ENCODE results near the gene CCDC167. TPM values are rescaled to one million over a fixed set of nuclear protein-coding genes. Genes with fewer than 3 reads are reported as not detected.

The CCDC167 gene
- total RNA-seq, 1 donor from 2014 or later = 72.1 TPM

GRCh38 chr6:37490536-37491170, 9.0 kb downstream of the CCDC167 start:
- intact Hi-C loops (cut with micrococcal nuclease) = no loop called here

- intact Hi-C loops (cut with micrococcal nuclease) = no loop called here
These were observed 9.9 kb downstream of the CCDC167 start for GRCh38 chr6:37489697-37490336.

GRCh38 chr6:37488476-37488875, 11.2 kb downstream of the CCDC167 start:
- intact Hi-C loops (cut with micrococcal nuclease) = no loop called here

DNA sequence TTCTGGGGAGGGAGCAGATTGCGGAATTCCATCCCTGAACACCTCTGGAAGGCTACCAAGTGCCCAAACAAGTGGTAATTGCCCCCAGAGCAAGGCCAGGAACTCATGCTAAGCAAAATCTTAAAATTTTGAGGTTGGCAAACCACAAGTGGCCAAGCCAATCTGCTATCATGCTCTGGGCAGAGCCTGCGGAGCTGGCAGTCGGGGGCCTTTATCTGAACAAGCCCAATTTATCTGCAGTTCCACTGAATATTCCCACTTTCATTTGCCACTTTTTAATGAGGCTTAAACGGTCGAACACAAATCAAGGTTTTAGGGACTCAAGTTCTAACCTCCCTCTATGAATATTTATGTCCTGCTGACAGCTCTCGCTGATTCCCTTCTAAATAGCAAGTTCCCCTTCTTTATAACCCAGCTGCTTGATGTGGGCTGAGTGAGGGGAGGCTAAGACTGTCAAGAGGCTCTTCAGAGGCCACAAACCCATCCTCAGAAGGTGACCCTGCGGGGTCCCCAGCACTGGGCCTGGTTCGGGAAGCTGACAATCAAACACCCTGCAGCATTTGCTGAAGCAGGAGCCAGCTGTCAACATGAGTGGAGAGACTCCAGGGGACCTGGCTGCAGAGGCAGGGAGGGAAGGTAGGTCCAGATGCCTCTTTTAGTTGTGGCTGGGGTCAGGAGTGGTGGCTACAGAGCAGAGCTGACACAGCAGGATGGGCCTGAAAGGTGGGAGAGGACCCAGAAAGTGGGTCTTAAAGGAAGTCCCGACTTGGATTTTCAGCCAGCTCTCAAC, 11.9 kb downstream of the CCDC167 start:
- intact Hi-C loops (cut with micrococcal nuclease) = no loop called here

GRCh38 chr6:37486121-37486839, 13.4 kb downstream of the CCDC167 start:
- intact Hi-C loops (cut with micrococcal nuclease) = no loop called here

- intact Hi-C loops (cut with micrococcal nuclease) = no loop called here
These were observed 14.4 kb downstream of the CCDC167 start for GRCh38 chr6:37485291-37485702.

- intact Hi-C loops (cut with micrococcal nuclease) = loop anchor here (1.0 kb wide), 3 partner anchors 18 to 208 kb away; no protein-coding TSS in a partner anchor
These were observed 14.9 kb downstream of the CCDC167 start for GRCh38 chr6:37484786-37485170.

- intact Hi-C loops (cut with micrococcal nuclease) = loop anchor here (1.0 kb wide), 3 partner anchors 18 to 208 kb away; no protein-coding TSS in a partner anchor
These were observed 15.5 kb downstream of the CCDC167 start for GRCh38 chr6:37483917-37484785.

- intact Hi-C loops (cut with micrococcal nuclease) = no loop called here
These were observed 16.3 kb downstream of the CCDC167 start for GRCh38 chr6:37483252-37483901.

- intact Hi-C loops (cut with micrococcal nuclease) = no loop called here
These were observed 17.0 kb downstream of the CCDC167 start for GRCh38 chr6:37482606-37483251.

- intact Hi-C loops (cut with micrococcal nuclease) = no loop called here
These were observed 17.7 kb downstream of the CCDC167 start for GRCh38 chr6:37481711-37482605.

- intact Hi-C loops (cut with micrococcal nuclease) = no loop called here
These were observed 18.6 kb downstream of the CCDC167 start for GRCh38 chr6:37480951-37481534.

GRCh38 chr6:37480118-37480736, 19.5 kb downstream of the CCDC167 start:
- intact Hi-C loops (cut with micrococcal nuclease) = no loop called here

DNA sequence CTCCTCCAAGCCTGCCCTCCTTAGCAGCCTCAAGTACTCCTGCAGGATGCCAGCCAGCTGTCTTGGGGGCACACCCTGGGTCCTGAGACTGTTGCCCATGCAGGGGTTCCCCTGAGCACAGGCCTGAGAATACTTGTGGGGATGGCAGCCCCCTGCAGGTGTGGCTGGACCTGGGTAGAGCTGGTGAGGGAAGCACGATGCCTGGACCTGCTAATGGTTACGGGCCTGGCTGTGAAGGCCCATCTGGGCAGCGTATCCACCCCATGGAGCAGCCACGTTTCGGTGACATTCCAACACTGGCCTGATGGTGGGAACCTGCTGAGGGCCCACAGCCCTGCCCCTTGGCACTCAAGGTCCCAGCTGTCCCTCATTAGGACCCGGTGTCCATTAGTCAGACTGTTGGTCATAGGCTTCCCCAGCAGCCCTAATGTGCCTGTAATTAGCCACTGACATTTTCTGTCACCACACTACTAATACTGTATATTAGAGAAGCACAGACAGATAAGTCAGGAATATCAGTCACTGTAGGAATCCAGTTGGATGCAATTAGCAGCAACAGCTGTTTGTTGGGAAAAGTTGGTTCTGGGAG, 20.3 kb downstream of the CCDC167 start:
- intact Hi-C loops (cut with micrococcal nuclease) = no loop called here

DNA sequence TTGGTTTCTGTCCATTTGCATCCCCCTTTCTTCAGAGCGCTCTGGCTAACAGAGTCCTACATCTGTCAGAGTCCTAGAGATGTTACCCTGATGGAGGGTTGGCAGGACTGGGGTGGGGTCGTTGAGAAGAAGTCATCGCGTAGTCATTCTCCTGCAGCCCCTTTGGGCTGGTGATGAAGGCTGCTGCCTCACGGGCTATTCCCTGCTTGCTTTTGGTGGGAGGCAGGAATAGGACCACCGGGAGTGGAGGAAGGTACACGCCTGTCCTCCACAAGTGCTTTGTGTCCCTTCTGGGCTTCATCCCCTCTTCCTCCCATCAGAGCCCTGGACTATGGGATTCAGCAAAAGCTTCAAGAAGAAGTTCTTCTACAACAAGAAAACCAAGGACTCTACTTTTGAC, 20.9 kb downstream of the CCDC167 start:
- intact Hi-C loops (cut with micrococcal nuclease) = no loop called here

- intact Hi-C loops (cut with micrococcal nuclease) = no loop called here
These were observed 21.8 kb downstream of the CCDC167 start for GRCh38 chr6:37477656-37478435.

GRCh38 chr6:37477191-37477590, 22.5 kb downstream of the CCDC167 start:
- intact Hi-C loops (cut with micrococcal nuclease) = no loop called here
